ENCODE results near the gene VASP. TPM values are rescaled to one million over a fixed set of nuclear protein-coding genes. Genes with fewer than 3 reads are reported as not detected.

VASP gene
- total and polyA plus RNA-seq, 2 donors (not counting 3 experiments of a cell fraction or from before 2014, with no cell fraction given), result 94.3 to 154 TPM

GRCh38 chr19:45488708-45489107 lies 18.6 kb upstream of the VASP start:
- no peak overlapping the region for H3K27ac ChIP-seq (ENCODE audit: insufficient read depth, low read depth, low read length)
- H2AFZ ChIP-seq (ENCODE audit: low read depth, low read length), result no peak overlapping the region
- H3K9me1 ChIP-seq (replicated peaks; ENCODE audit: control insufficient read depth, extremely low read depth, insufficient read depth, low read length), result no peaks in the 10 kb centered on the region
- BruUV-seq (replicated peaks), result no TSS peak
- CTCF ChIA-PET, result interaction anchor here (3.2 kb wide), 1 partner anchor 49 kb away, joined by 18 read pairs; no protein-coding TSS in a partner anchor
- H3K9me3 ChIP-seq (replicated peaks; ENCODE audit: control insufficient read depth, insufficient read depth, low read length), result no peaks in the 10 kb centered on the region
- H3K79me2 ChIP-seq (ENCODE audit: control insufficient read depth, insufficient read depth, low read length), result no peaks in the 10 kb centered on the region
- H3K27me3 ChIP-seq (ENCODE audit: control insufficient read depth in 2 of 2, insufficient read depth in 2 of 2, low read length in 2 of 2), result no peaks in the 10 kb centered on the region
- no peak overlapping the region for H3K4me3 ChIP-seq (replicated peaks in 1 of 3; ENCODE audit: insufficient read depth in 1 of 3, low read depth in 1 of 3, low read length in 3 of 3)
- intact Hi-C loops (cut with micrococcal nuclease) (no loop called here), dilution Hi-C loops (cut with MboI; ENCODE audit: extremely low pct_ligation_motif_present, low sequenced_read_pairs) (no loop called here)
- no peak overlapping the region for H3K4me2 ChIP-seq (ENCODE audit: insufficient read depth, low read length)
- TF ChIP-seq FOS (IDR thresholded peaks at IDR 0.05; ENCODE audit: borderline replicate concordance, insufficient read depth, low read length) (no peak), GATA2 (IDR thresholded peaks at IDR 0.05; ENCODE audit: insufficient read depth, insufficient read length, low read depth, low read length) (no peak), CTCF (IDR thresholded peaks at IDR 0.05; ENCODE audit: extremely low read depth in 1 of 2, insufficient read depth in 1 of 2, low read depth in 1 of 2, low read length in 2 of 2) (no peak), MAX (IDR thresholded peaks at IDR 0.05; ENCODE audit: insufficient read depth, insufficient read length) (no peak), POLR2A (IDR thresholded peaks at IDR 0.05; ENCODE audit: low read depth, low read length) (no peak), POLR2AphosphoS5 (IDR thresholded peaks at IDR 0.05; ENCODE audit: insufficient read depth, low read depth, low read length) (no peak), EZH2 (IDR thresholded peaks at IDR 0.05; ENCODE audit: borderline replicate concordance, low read depth, low read length, severe bottlenecking) (no peak), MYC (IDR thresholded peaks at IDR 0.05; ENCODE audit: low read depth, low read length) (no peak), JUN (IDR thresholded peaks at IDR 0.05; ENCODE audit: borderline replicate concordance, insufficient read depth, insufficient read length, low read depth) (no peak)
- DNase-seq (ENCODE audit: low read depth, low spot score) (no peak), FAIRE-seq (no peak)
- no peak overlapping the region for H3K9ac ChIP-seq (replicated peaks; ENCODE audit: extremely low read depth, insufficient read depth, low read length)
- H3K36me3 ChIP-seq (ENCODE audit: control insufficient read depth in 2 of 2, extremely low read depth in 1 of 2, insufficient read depth in 2 of 2, low read length in 2 of 2), result no peaks in the 10 kb centered on the region
- H4K20me1 ChIP-seq (replicated peaks; ENCODE audit: control insufficient read depth, extremely low read depth, insufficient read depth, low read length), result no peaks in the 10 kb centered on the region
- H3K4me1 ChIP-seq (ENCODE audit: control insufficient read depth, extremely low read depth, insufficient read depth, low read length), result peaks cover 11% of the 10 kb centered on the region
- POLR2A ChIA-PET, result no interaction called here
